D721Med (cell line): ENCODE data around the gene PWWP2A.
"Not testable (repeated sequence)": the region's sequence is repeated elsewhere in the genome, so short reads cannot be mapped to it uniquely, and the experiment has no call there.

Experiments used
- DNase-seq: peaks from one replicate; pipeline ENCODE4 v3.0.0; 2011; ENCODE audit warnings: low spot score; ENCODE audit not compliant: insufficient read length
- FAIRE-seq: peaks from 2 replicates; lab custom pipeline; 2011; peaks lifted over from hg19 to GRCh38; lab: Jason Lieb, UNC
- TF ChIP-seq, protein P1 (sequence below): IDR thresholded peaks from 2 replicates; pipeline ENCODE4 v1.5.1; 2012; ENCODE audit warnings: mild to moderate bottlenecking, control low read depth; ENCODE audit not compliant: insufficient read depth; ENCODE audit errors: missing control alignments

The PWWP2A gene

DNA sequence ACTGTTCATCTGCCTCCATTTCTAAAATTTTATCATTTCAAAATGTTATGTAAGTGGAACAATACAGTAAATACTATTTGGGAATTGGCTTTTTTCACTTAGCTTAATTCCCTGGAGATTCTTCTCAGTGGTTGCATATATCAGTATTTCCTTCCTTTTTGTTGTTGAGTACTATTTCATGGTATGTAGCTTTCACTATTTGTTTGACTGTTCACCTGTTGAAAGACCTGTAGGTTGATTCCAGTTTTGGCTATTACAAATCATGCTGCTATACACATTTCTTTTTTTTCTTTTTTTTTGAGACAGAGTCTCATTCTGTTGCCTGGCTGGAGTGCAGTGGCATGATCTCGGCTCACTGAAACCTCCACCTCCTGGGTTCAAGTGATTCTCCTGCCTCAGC, 33.0 kb upstream of the PWWP2A start:
- TF ChIP-seq, protein P1, sequence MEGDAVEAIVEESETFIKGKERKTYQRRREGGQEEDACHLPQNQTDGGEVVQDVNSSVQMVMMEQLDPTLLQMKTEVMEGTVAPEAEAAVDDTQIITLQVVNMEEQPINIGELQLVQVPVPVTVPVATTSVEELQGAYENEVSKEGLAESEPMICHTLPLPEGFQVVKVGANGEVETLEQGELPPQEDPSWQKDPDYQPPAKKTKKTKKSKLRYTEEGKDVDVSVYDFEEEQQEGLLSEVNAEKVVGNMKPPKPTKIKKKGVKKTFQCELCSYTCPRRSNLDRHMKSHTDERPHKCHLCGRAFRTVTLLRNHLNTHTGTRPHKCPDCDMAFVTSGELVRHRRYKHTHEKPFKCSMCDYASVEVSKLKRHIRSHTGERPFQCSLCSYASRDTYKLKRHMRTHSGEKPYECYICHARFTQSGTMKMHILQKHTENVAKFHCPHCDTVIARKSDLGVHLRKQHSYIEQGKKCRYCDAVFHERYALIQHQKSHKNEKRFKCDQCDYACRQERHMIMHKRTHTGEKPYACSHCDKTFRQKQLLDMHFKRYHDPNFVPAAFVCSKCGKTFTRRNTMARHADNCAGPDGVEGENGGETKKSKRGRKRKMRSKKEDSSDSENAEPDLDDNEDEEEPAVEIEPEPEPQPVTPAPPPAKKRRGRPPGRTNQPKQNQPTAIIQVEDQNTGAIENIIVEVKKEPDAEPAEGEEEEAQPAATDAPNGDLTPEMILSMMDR = no peak
- DNase-seq (no peak), FAIRE-seq (no peak)

DNA sequence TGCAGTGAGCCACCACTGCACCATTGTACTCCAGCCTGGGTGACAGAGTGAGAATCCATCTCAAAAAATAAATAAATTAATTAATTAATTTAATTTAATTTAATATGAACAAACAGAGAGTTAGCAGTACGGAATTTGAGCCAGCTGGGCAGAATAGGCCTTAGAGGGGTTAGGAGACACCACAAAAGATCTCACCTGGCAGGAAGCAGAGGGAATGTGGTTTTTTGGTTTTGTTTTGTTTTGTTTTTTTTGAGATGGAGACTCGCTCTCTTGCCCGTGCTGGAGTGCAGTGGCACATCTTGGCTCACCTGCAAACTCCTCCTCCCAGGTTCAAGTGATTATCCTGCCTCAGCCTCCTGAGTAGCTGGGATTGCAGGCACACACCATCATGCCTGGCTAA, 31.8 kb upstream of the PWWP2A start:
- DNase-seq = no peak
- TF ChIP-seq, protein P1 = no peak
- FAIRE-seq = no peak

DNA sequence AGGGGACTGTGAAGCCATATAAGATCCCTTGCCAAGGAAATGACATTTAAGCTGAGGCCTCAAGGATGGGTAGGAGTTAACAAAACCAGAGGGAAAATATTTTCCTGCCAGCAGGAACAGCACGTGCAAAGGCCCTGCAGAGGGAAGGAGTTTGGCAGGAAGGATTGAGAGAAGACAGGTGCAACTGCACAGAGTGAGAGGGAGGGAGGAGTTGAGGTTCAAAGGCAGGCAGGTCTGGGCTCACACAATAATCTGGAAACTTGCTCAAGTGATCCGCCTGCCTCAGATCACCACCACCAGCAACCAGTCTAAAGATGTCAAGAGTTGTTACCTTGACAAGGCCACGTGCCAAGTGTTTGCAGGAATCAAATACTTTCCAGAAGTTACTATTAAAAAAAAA, 31.1 kb upstream of the PWWP2A start:
- no peak for FAIRE-seq
- TF ChIP-seq, protein P1 = no peak
- DNase-seq = no peak

DNA sequence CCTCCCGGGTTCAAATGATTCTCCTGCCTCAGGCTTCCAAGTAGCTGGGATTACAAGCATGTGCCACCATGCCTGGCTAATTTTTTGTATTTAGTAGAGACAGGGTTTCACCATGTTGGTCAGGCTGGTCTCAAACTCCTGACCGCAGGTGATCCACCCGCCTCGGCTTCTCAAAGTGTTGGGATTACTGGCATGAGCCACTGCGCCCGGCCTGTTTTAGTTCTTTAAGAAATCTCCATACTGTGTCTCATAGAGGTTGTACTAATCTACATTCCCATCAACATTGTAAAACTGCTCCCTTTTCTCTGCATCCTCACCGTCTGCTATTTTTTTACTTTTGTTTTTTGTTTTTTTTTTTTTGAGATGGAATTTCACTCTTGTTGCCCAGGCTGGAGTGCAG, 25.2 kb upstream of the PWWP2A start:
- FAIRE-seq, DNase-seq: not testable (repeated sequence)

DNA sequence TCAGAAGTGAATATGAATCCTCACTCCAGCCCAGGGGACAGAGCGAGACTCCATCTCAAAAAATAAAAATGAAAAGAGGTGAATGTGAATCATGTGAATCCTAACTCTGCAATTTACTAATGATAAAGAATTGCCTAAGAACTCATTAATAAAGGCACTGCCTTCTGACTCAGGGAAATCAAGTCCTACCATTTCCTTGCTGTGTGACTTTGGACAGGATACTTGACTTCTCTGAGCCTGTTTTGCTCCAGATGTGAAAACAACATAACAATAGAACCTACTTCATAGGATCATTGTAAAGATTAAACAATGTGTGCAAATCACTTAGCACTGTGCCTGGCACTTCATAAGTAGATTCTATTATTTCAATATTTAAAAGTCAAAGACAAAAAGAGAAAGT, 15.1 kb upstream of the PWWP2A start:
- TF ChIP-seq, protein P1 = no peak
- DNase-seq (no peak), FAIRE-seq (no peak)

DNA sequence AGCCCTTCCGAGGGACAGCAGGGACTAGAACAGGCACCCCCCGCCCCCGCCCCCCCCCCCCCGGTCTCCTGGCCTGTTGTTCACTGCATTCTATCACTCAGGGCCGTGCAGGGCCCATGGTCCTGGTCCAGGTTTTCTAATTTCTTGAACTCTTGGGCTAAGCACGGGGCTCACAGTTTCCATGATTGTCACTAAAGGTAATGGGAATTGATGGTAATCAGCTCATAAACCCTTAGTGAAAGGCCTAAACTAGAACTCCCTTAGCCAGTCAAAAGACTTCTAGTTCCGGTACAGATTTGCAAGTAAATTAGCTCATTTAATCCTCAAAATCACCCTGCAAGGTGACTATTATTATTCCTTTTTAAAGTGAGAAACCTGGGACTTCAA, 14.7 kb upstream of the PWWP2A start:
- TF ChIP-seq, protein P1 = no peak
- DNase-seq (no peak), FAIRE-seq (no peak)

DNA sequence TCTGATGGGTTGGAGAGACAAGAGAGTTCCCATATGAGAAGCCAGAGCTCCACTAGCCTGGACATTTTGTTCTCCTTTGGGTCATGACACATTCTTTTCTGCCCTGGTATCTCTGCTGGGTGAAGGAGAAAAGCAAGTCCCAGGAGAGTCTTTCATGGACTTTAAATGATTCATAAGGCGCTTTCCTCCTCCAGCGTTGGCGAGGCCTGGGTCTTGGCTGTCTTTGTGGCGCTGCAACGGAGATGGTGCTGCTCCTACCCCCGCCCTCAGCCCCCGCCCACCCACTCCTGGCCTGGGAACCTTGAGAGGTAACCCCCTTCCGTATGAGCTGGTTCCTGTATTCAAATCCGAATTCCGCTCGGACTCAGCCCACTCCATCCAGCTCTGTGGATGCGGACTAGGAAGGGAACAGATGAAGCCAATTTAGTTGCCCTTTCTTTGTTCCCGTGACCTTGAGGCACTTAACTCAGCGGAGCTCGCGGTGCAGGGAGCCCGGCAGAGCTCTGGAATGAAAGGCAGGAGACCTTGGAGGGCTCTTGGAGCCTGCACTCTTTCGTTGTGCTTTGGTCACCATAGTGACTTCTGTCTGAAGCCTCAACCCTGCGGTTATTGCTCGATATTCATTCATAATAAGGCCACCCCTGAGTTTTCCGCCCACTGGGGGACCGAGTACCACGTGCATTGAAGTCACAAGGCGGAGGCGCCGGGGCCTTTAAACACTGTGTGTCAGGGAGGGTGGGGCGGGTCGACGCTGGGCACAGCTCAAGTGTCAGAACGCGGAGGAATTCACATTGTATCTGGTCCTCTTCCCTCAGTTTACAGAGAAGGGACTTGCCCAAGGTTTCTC, 14.0 kb upstream of the PWWP2A start:
- TF ChIP-seq, protein P1 = no peak
- FAIRE-seq (no peak), DNase-seq (no peak)
